Measurements from ENCODE around the gene AGPAT4. TPM values are rescaled to one million over a fixed set of nuclear protein-coding genes. Genes with fewer than 3 reads are reported as not detected.

AGPAT4 gene
- total and polyA plus RNA-seq, 2 of the 4 experiments (the other 2 are of a cell fraction), result 3.6 to 3.8 TPM

DNA sequence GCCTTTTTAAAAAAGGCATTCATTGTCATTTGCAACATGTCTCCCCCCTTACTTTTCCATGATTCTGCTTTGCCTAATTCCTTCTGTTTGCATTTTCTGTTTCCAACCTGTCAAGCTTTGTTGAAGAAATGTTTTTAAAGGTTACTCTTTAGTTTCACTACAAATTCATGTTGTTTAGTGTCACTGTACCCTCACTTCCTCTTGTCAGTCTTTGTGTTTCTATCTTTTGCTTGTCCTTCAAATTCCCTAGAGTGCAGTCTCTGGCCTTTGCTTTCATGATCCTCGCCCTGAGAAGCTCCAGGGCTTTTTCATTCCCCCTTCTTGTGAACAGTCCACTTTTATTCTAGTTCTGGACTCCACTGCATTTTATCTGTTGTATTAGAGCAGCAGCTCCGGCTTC is 191.6 kb downstream of the AGPAT4 start:
- no peaks in the 10 kb centered on the region; the same call in 1 of the 2 replicates for H3K9me1 ChIP-seq (ENCODE audit: insufficient read depth, low read length)
- H4K5ac ChIP-seq (ENCODE audit: low read depth, low read length), result no peak overlapping the region
- H3K23ac ChIP-seq (ENCODE audit: low read depth, low read length), result no peak overlapping the region
- H3K18ac ChIP-seq (ENCODE audit: low read depth, low read length), result no peak overlapping the region
- H3K27ac ChIP-seq (ENCODE audit: insufficient read depth, low read length), result no peak overlapping the region
- intact Hi-C loops (cut with micrococcal nuclease) (no loop called here), in situ Hi-C loops (cut with MboI; ENCODE audit: low sequenced_read_pairs) (no loop called here), dilution Hi-C loops (cut with HindIII; ENCODE audit: low sequenced_read_pairs, unreplicated experiment) (no loop called here)
- H3K56ac ChIP-seq (ENCODE audit: extremely low read depth, insufficient read depth, low read length), result no peak overlapping the region
- H2AK9ac ChIP-seq (replicated peaks; ENCODE audit: low read depth, low read length, poor library complexity), result no peak overlapping the region
- POLR2A ChIA-PET (ENCODE audit: unreplicated experiment), result no interaction called here
- H3K27me3 ChIP-seq (ENCODE audit: control insufficient read depth, insufficient read depth, low read length), result no peaks in the 10 kb centered on the region
- no peak overlapping the region for H3K14ac ChIP-seq (replicated peaks; ENCODE audit: low read depth, low read length)
- H2BK15ac ChIP-seq (ENCODE audit: low read depth, low read length), result no peak overlapping the region
- H4K91ac ChIP-seq (ENCODE audit: insufficient read depth, low read depth, low read length), result no peak overlapping the region
- TF ChIP-seq RCOR1 (IDR thresholded peaks at IDR 0.05; ENCODE audit: insufficient replicate concordance, low read length) (no peak), USF2 (IDR thresholded peaks at IDR 0.05; ENCODE audit: low read depth, low read length) (no peak), FOS (IDR thresholded peaks at IDR 0.05; ENCODE audit: low read depth, low read length) (no peak), POLR2A (IDR thresholded peaks at IDR 0.05; ENCODE audit: low read depth, low read length) (no peak), RAD21 (IDR thresholded peaks at IDR 0.05; ENCODE audit: low read length) (no peak), MAFK (IDR thresholded peaks at IDR 0.05; ENCODE audit: low read depth, low read length) (no peak), BHLHE40 (IDR thresholded peaks at IDR 0.05; ENCODE audit: low read depth, low read length) (no peak), NFE2L2 (IDR thresholded peaks at IDR 0.05; ENCODE audit: low read depth, low read length) (no peak)
- TF ChIP-seq, protein P1, sequence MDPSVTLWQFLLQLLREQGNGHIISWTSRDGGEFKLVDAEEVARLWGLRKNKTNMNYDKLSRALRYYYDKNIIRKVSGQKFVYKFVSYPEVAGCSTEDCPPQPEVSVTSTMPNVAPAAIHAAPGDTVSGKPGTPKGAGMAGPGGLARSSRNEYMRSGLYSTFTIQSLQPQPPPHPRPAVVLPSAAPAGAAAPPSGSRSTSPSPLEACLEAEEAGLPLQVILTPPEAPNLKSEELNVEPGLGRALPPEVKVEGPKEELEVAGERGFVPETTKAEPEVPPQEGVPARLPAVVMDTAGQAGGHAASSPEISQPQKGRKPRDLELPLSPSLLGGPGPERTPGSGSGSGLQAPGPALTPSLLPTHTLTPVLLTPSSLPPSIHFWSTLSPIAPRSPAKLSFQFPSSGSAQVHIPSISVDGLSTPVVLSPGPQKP (IDR thresholded peaks at IDR 0.05; ENCODE audit: borderline replicate concordance, low read depth, low read length), result no peak
- WGBS, 2 experiments (ENCODE audit: extremely low coverage in 2 of 2, insufficient read length in 1 of 2), result 100% methylated on average over 1 of the region's 2 CpGs; no CpG with 5 or more reads in 1 of the 2 experiments
- DNase-seq, result no peak
- BruUV-seq (replicated peaks), result no TSS peak
- peaks cover 4 to 5% of the 10 kb centered on the region in 2 experiments; a peak in 1 of 4 replicates for H3K79me1 ChIP-seq (ENCODE audit: low read depth in 1 of 2, low read length in 2 of 2)
- no peak overlapping the region for H3K4me3 ChIP-seq (ENCODE audit: insufficient read depth, low read depth, low read length)
- CTCF ChIA-PET, result no interaction called here
- ATAC-seq (ENCODE audit: low read depth), result no peak
- H2AK5ac ChIP-seq (ENCODE audit: low read depth, low read length), result no peak overlapping the region
- H2BK120ac ChIP-seq (ENCODE audit: low read depth, low read length), result no peak overlapping the region
- no peak overlapping the region for H4K8ac ChIP-seq (ENCODE audit: low read depth in 2 of 2, low read length in 2 of 2)
- H3K4ac ChIP-seq (ENCODE audit: low read depth, low read length), result no peak overlapping the region
- no peak overlapping the region for H3K9ac ChIP-seq (ENCODE audit: low read depth, low read length)
- H4K20me1 ChIP-seq (ENCODE audit: insufficient read depth, low read length), result no peaks in the 10 kb centered on the region
- H2BK20ac ChIP-seq (ENCODE audit: low read depth, low read length), result no peak overlapping the region
- H3K4me1 ChIP-seq (ENCODE audit: control insufficient read depth, insufficient read depth, low read length), result peaks cover 2% of the 10 kb centered on the region
- H3K9me3 ChIP-seq (ENCODE audit: control insufficient read depth, insufficient read depth, low read length), result no peaks in the 10 kb centered on the region
- H2AFZ ChIP-seq (replicated peaks; ENCODE audit: low read length, poor library complexity), result no peak overlapping the region
- no peak overlapping the region for H2BK5ac ChIP-seq (ENCODE audit: low read depth, low read length, poor library complexity, severe bottlenecking)
- peaks cover 32% of the 10 kb centered on the region for H3K36me3 ChIP-seq (ENCODE audit: control insufficient read depth, insufficient read depth, low read length)
- H3K4me2 ChIP-seq (ENCODE audit: low read depth, low read length), result no peak overlapping the region
